Endothelial cell of umbilical vein (primary cell): Measurements from ENCODE around the gene MYO5B. TPM values are rescaled to one million over a fixed set of nuclear protein-coding genes. Genes with fewer than 3 reads are reported as not detected.

Source experiments
- BruUV-seq: library from RNA; stranded (reverse); fragments of 400-500 nt; replicated peaks from 2 replicates; lab custom pipeline; 2021; lab: Mats Ljungman, UMichigan
- CTCF ChIA-PET: fragments of 300-600, 350-600 bp; sonication (Branson Sonifier 250); formaldehyde crosslinking; loops from one replicate; lab custom pipeline; 2021; ENCODE audit warnings: antibody characterized with exemption, inconsistent platforms; lab: Charles Lee
- POLR2A ChIA-PET: fragments of 300-600, 350-600 bp; sonication (Branson Sonifier 250); formaldehyde crosslinking; loops from one replicate; lab custom pipeline; 2021; ENCODE audit warnings: antibody characterized with exemption, inconsistent platforms; lab: Charles Lee
- DNase-seq: peaks from one replicate; pipeline ENCODE4 v3.0.0-alpha.2; 2011; ENCODE audit warnings: low read depth, low spot score
- FAIRE-seq: peaks from 2 replicates; lab custom pipeline; 2011; peaks lifted over from hg19 to GRCh38; lab: Jason Lieb, UNC
- H2AFZ ChIP-seq: 2 replicates; pipeline ENCODE4 v1.6.0; 2012; ENCODE audit warnings: low read depth, low read length, control low read depth, inconsistent platforms
- H3K27ac ChIP-seq: 2 replicates; pipeline ENCODE4 v1.5.1; 2011; ENCODE audit warnings: low read depth, mild to moderate bottlenecking, control low read depth, low read length, moderate library complexity; ENCODE audit not compliant: insufficient read depth
- H3K27me3 ChIP-seq, 2 experiments: 2 replicates each; pipeline versions ENCODE4 v1.6.0 to v1.6.1; 2011; ENCODE audit warnings: low read length in 2 of 2, mixed read lengths in 1 of 2; ENCODE audit not compliant: control insufficient read depth in 2 of 2, insufficient read depth in 2 of 2
- H3K36me3 ChIP-seq, 2 experiments: 2 replicates in 1 of 2; 3 replicates in 1 of 2; pipeline ENCODE4 v1.5.1; 2011; ENCODE audit warnings: low read length in 2 of 2, mild to moderate bottlenecking in 1 of 2, moderate library complexity in 1 of 2; ENCODE audit not compliant: control insufficient read depth in 2 of 2, insufficient read depth in 2 of 2; ENCODE audit errors: extremely low read depth in 1 of 2
- H3K4me1 ChIP-seq: 3 replicates; pipeline ENCODE4 v1.5.1; 2011; ENCODE audit warnings: mild to moderate bottlenecking, low read length; ENCODE audit not compliant: control insufficient read depth, insufficient read depth; ENCODE audit errors: extremely low read depth
- H3K4me2 ChIP-seq: 2 replicates; pipeline ENCODE4 v1.6.1; 2011; ENCODE audit warnings: low read length, control low read depth, mixed read lengths; ENCODE audit not compliant: insufficient read depth
- H3K4me3 ChIP-seq, 3 experiments: fragments of 200-600 bp in 1 of 3; sonication (generic), shearing (Covaris generic) in 1 of 3; replicated peaks in 1 of 3; 2 replicates each; pipeline ENCODE4 v1.5.1; 2011 to 2016; ENCODE audit warnings: control low read depth in 3 of 3, low read length in 3 of 3, mild to moderate bottlenecking in 2 of 3, inconsistent platforms in 1 of 3, low read depth in 1 of 3, moderate library complexity in 1 of 3; ENCODE audit not compliant: insufficient read depth in 1 of 3
- H3K79me2 ChIP-seq: 2 replicates; pipeline ENCODE4 v1.6.0; 2012; ENCODE audit warnings: low read length, inconsistent platforms; ENCODE audit not compliant: control insufficient read depth, insufficient read depth
- H3K9ac ChIP-seq: replicated peaks from 2 replicates; pipeline ENCODE3; 2011; ENCODE audit warnings: low read length, control low read depth; ENCODE audit not compliant: insufficient read depth; ENCODE audit errors: extremely low read depth
- H3K9me1 ChIP-seq: replicated peaks from 3 replicates; pipeline ENCODE4 v1.6.0; 2011; ENCODE audit warnings: mild to moderate bottlenecking, low read length; ENCODE audit not compliant: control insufficient read depth, insufficient read depth; ENCODE audit errors: extremely low read depth
- H3K9me3 ChIP-seq: replicated peaks from 2 replicates; pipeline ENCODE4 v1.5.1; 2012; ENCODE audit warnings: low read length, inconsistent platforms; ENCODE audit not compliant: control insufficient read depth, insufficient read depth
- H4K20me1 ChIP-seq: replicated peaks from 2 replicates; pipeline ENCODE3; 2011; ENCODE audit warnings: mild to moderate bottlenecking, low read length; ENCODE audit not compliant: control insufficient read depth, insufficient read depth; ENCODE audit errors: extremely low read depth
- CTCF ChIP-seq, 2 donors: IDR thresholded peaks; 1 replicate in 1 of 2; 2 replicates in 1 of 2; pipeline ENCODE4 v1.5.1; 2011; ENCODE audit warnings: low read length in 2 of 2, mild to moderate bottlenecking in 2 of 2, moderate library complexity in 2 of 2, control low read depth in 1 of 2, inconsistent platforms in 1 of 2, low read depth in 1 of 2; ENCODE audit not compliant: insufficient read depth in 1 of 2; ENCODE audit errors: extremely low read depth in 1 of 2
- EZH2 ChIP-seq: IDR thresholded peaks from 2 replicates; pipeline ENCODE4 v1.6.1; 2012; ENCODE audit warnings: borderline replicate concordance, low read depth, mild to moderate bottlenecking, moderate library complexity, low read length, inconsistent platforms; ENCODE audit not compliant: severe bottlenecking
- GATA2 ChIP-seq: IDR thresholded peaks from 2 replicates; pipeline ENCODE4 v1.7.0; 2011; ENCODE audit warnings: low read depth, mild to moderate bottlenecking, moderate library complexity, mixed read lengths, low read length; ENCODE audit not compliant: insufficient read length, insufficient read depth
- MAX ChIP-seq: IDR thresholded peaks from 2 replicates; pipeline ENCODE4 v1.6.1; 2011; ENCODE audit not compliant: insufficient read depth, insufficient read length
- MYC ChIP-seq: IDR thresholded peaks from one replicate; pipeline ENCODE4 v1.6.1; 2011; ENCODE audit warnings: mild to moderate bottlenecking, low read depth, low read length
- POLR2AphosphoS5 ChIP-seq: IDR thresholded peaks from 2 replicates; pipeline ENCODE4 v1.6.1; 2012; ENCODE audit warnings: low read depth, mild to moderate bottlenecking, control low read depth, low read length, moderate library complexity; ENCODE audit not compliant: insufficient read depth
- dilution Hi-C: fragments of 300-500 bp; cut with MboI; formaldehyde crosslinking; loops from one replicate; pipeline ENCODE4 v1.15.0; 2019; ENCODE audit warnings: low sequenced_read_pairs; ENCODE audit not compliant: extremely low pct_ligation_motif_present
- intact Hi-C: fragments of 100-400 bp; cut with micrococcal nuclease; formaldehyde crosslinking; loops from one replicate; pipeline ENCODE4 v1.10.0; 2022
- polyA plus RNA-seq, 4 experiments: library from polyadenylated mRNA; depleted of rRNA in 3 of 4; stranded (reverse) in 3 of 4; unstranded in 1 of 4; fragments of >200 nt; gene quantifications; 2 replicates each; pipeline versions ENCODE4 v1.2.1 to v1.2.3, GENCODE V29; 2011 to 2012; ENCODE audit warnings: missing spikeins in 1 of 4
- total RNA-seq: library from RNA; stranded (reverse); gene quantifications from 2 replicates; pipeline ENCODE4 v1.2.3, GENCODE V29; 2021

The MYO5B gene
- total and polyA plus RNA-seq, 2 donors (not counting 3 experiments of a cell fraction or from before 2014, with no cell fraction given), result 0.54 to 1.1 TPM

- DNase-seq, result no peak
- H3K4me2 ChIP-seq, result no peak overlapping the region
- H4K20me1 ChIP-seq, result no peaks in the 10 kb centered on the region
- CTCF ChIA-PET, result no interaction called here
- no peaks in the 10 kb centered on the region for H3K9me3 ChIP-seq
- BruUV-seq, result no TSS peak
- no peaks in the 10 kb centered on the region for H3K36me3 ChIP-seq
- no peaks in the 10 kb centered on the region for H3K79me2 ChIP-seq
- no peak overlapping the region for H3K9ac ChIP-seq
- dilution Hi-C loops, result no loop called here
- no peaks in the 10 kb centered on the region for H3K4me1 ChIP-seq
- H2AFZ ChIP-seq, result no peak overlapping the region
- intact Hi-C loops, result no loop called here
- no peak overlapping the region for H3K27ac ChIP-seq
- POLR2A ChIA-PET, result no interaction called here
- TF ChIP-seq EZH2 (no peak), CTCF (IDR thresholded peaks at IDR 0.05; ENCODE audit: extremely low read depth in 1 of 2, insufficient read depth in 1 of 2, low read depth in 1 of 2, low read length in 2 of 2) (no peak), POLR2AphosphoS5 (no peak), GATA2 (no peak), MYC (no peak), MAX (no peak)
- no peak for FAIRE-seq
- peaks cover 0 to 2% of the 10 kb centered on the region in 2 experiments for H3K27me3 ChIP-seq
- no peaks in the 10 kb centered on the region for H3K9me1 ChIP-seq
- H3K4me3 ChIP-seq, result no peak overlapping the region
Observed at GRCh38 chr18:50169149-50169548, 25.8 kb downstream of the MYO5B start.
